Ovary (tissue), 9 donors: ENCODE measurements around the gene MLPH. TPM values are rescaled to one million over a fixed set of nuclear protein-coding genes. Genes with fewer than 3 reads are reported as not detected.

Source experiments
- DNase-seq, 5 donors: peaks; one replicate each; pipeline ENCODE4 v3.0.0-alpha.2; 2019 to 2020
- H3K27ac ChIP-seq, 2 donors: fragments of 200-600 bp; one replicate each; pipeline versions ENCODE4 v1.5.1 to v1.8.0; 2019 to 2022
- H3K27me3 ChIP-seq: fragments of 200-600 bp; one replicate; pipeline ENCODE4 v1.8.0; 2022
- H3K36me3 ChIP-seq: fragments of 200-600 bp; sonication (generic); one replicate; pipeline ENCODE4 v1.5.1; 2019
- H3K4me1 ChIP-seq: one replicate; pipeline ENCODE4 v1.8.1; 2013; ENCODE audit warnings: mild to moderate bottlenecking, moderate library complexity; ENCODE audit not compliant: insufficient read depth
- H3K4me3 ChIP-seq: fragments of 200-600 bp; sonication (generic); one replicate; pipeline ENCODE4 v1.5.1; 2017
- H3K9me3 ChIP-seq, 2 donors: fragments of 200-600 bp in 1 of 2; sonication (generic) in 1 of 2; one replicate each; pipeline versions ENCODE4 v1.5.1 to v1.8.1; 2013 to 2019; ENCODE audit warnings: mild to moderate bottlenecking in 1 of 2, moderate library complexity in 1 of 2
- EP300 ChIP-seq: sonication (generic); formaldehyde crosslinking; IDR thresholded peaks from one replicate; pipeline ENCODE4 v1.6.1; 2017; ENCODE audit warnings: antibody characterized with exemption
- POLR2A ChIP-seq: fragments of 450-650 bp; IDR thresholded peaks from one replicate; pipeline ENCODE4 v1.6.1; 2017; ENCODE audit warnings: antibody characterized with exemption, mild to moderate bottlenecking, moderate library complexity
- WGBS, 3 donors: extraction: QIAGEN DNeasy Blood & Tissue Kit in 1 of 3; methylation state at CpG; one replicate each; pipeline versions ENCODE4 v1.1.5 to v1.1.7; 2013 to 2017; 5-methylcytosine and 5-hydroxymethylcytosine counted together
- intact Hi-C, 4 donors: fragments of 100-400 bp; cut with DNase I; formaldehyde crosslinking; loops; one replicate each; pipeline versions ENCODE4 v1.11.0 to v1.15.1; 2022 to 2023
- polyA plus RNA-seq, 2 donors: library from polyadenylated mRNA; stranded (reverse); fragments of 200-250 nt in 1 of 2; fragments of 350-450 nt in 1 of 2; fragmentation: Illumina TruSeq in 1 of 2; extraction: RNeasy Lipid Tissue Mini Kit (QIAGEN cat#74804) in 1 of 2; gene quantifications; one replicate each; pipeline ENCODE4 v1.2.3, GENCODE V29; 2013 to 2014
- total RNA-seq, 7 donors: library from RNA; depleted of rRNA in 2 of 7; stranded (reverse); fragments of >200 nt in 2 of 7; fragmentation: NEBNext Ultra II Directional in 3 of 7; extraction: Animal tissue kit (Norgen Biotek cat#: 25700) in 3 of 7; gene quantifications; one replicate each; pipeline versions ENCODE4 v1.1.0 to v1.2.4, GENCODE V29; 2016 to 2023
- TF ChIP-seq, protein P1 (sequence below), 3 donors: fragments of 450-650 bp in 2 of 3; fragments of 200-600 bp in 1 of 3; IDR thresholded peaks; one replicate each; pipeline versions ENCODE4 v1.5.1 to v1.8.0; 2016 to 2022; ENCODE audit warnings: antibody characterized with exemption in 3 of 3, mild to moderate bottlenecking in 1 of 3
- donor health status: DM: no; HTN: no; CAD: no; lungs with moderate emphysema.
- donor health status: DM: no; HTN: no; CAD: no.
- donor health status: Bipolar disorder and iron deficiency.
- donor health status: DM: yes; HTN: yes; CAD: no.
- donor health status: DM: no; HTN: no; CAD: no.
- donor health status: DM: yes; HTN: yes; CAD: no.

Gene MLPH
- total and polyA plus RNA-seq, 9 donors, result 7.8 to 67.5 (median 23.3) TPM

DNA sequence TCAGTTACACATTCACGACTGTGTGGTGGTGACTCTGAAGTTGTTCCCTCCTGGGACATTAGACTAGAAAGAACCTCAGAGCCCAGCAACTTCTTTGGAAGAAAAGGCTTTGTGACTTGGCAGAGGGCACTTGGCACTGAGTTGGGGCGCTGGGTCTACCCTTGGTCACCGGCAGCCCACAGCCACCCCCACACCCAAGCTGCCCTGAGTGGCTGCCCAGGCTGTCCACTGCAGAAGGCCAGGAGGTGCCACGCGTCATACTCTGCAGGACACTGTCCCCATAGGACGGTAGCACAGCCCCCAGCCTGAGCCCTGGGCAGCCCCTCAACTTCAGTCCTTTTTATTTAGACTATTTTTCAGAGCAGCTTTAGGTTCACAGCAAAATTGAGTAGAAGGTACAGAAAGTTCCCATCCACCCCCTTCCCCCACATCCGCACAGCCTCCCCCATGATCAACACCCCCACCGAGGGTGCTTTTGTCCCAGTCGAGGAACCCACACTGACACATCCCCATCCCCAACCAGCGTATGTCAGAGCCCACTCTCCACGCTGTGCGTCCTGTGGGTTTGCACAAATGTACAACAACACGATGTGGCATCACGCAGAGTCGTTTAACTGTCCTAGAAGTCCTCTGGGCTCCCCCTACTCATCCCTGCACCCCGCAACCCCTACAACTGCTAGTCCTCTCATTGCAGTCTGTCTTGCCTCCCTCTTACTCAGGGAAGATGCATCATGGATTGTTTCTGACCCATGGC is 80.4 kb downstream of the MLPH start:
- intact Hi-C loops, result no loop called here
- WGBS, 3 donors, result 85 to 87% (median 86%) methylated on average over 16 of the region's 16 CpGs
- Histone ChIP-seq H3K9me3 (no peaks in the 10 kb centered on the region), H3K27ac (no peak overlapping the region), H3K4me1 (peaks cover 2% of the 10 kb centered on the region), H3K27me3 (no peaks in the 10 kb centered on the region), H3K4me3 (no peak overlapping the region), H3K36me3 (no peaks in the 10 kb centered on the region)
- peak in 3 of 5 donors; percentile 9 to 30 (median 13) for DNase-seq
- TF ChIP-seq, protein P1, sequence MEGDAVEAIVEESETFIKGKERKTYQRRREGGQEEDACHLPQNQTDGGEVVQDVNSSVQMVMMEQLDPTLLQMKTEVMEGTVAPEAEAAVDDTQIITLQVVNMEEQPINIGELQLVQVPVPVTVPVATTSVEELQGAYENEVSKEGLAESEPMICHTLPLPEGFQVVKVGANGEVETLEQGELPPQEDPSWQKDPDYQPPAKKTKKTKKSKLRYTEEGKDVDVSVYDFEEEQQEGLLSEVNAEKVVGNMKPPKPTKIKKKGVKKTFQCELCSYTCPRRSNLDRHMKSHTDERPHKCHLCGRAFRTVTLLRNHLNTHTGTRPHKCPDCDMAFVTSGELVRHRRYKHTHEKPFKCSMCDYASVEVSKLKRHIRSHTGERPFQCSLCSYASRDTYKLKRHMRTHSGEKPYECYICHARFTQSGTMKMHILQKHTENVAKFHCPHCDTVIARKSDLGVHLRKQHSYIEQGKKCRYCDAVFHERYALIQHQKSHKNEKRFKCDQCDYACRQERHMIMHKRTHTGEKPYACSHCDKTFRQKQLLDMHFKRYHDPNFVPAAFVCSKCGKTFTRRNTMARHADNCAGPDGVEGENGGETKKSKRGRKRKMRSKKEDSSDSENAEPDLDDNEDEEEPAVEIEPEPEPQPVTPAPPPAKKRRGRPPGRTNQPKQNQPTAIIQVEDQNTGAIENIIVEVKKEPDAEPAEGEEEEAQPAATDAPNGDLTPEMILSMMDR (IDR thresholded peaks at IDR 0.05), result no peak
- no peak for TF ChIP-seq EP300
- no peak for TF ChIP-seq POLR2A

DNA sequence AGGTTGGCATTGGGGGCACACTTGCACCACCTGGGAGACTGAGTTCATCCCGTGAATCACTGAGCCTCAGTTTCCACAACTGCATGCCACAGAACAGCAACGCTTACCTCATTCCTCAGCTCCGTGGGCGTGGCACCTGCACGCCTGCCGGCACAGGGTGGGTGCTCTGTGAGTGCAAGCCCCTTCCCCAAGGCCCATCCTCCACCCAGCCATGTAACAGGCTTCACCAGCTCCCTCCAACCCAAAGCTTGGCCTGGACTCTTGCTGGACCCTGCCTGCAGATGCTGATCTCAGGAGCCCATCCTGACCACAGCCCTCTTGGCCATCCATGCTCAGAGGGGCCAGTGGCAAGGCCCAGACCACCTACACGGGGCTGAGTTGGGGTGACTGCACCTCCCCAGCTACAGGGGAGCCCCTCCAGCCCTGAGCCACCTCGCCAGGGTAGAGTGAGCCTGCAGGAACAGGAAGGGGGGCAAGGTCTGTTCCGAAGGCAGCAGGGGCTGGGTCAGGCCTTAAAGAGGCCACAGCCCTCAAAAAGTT is 81.1 kb downstream of the MLPH start:
- DNase-seq, result peak in 3 of 5 donors; percentile 11 to 24 (median 12)
- Histone ChIP-seq H3K36me3 (no peaks in the 10 kb centered on the region), H3K9me3 (no peaks in the 10 kb centered on the region), H3K4me1 (peaks cover 2% of the 10 kb centered on the region), H3K27ac (no peak overlapping the region), H3K27me3 (no peaks in the 10 kb centered on the region), H3K4me3 (no peak overlapping the region)
- TF ChIP-seq, protein P1 (IDR thresholded peaks at IDR 0.05), result no peak
- TF ChIP-seq EP300, result no peak
- TF ChIP-seq POLR2A, result no peak
- WGBS, 3 donors, result 79 to 80% (median 80%) methylated on average over 9 of the region's 9 CpGs
- intact Hi-C loops, result no loop called here

DNA sequence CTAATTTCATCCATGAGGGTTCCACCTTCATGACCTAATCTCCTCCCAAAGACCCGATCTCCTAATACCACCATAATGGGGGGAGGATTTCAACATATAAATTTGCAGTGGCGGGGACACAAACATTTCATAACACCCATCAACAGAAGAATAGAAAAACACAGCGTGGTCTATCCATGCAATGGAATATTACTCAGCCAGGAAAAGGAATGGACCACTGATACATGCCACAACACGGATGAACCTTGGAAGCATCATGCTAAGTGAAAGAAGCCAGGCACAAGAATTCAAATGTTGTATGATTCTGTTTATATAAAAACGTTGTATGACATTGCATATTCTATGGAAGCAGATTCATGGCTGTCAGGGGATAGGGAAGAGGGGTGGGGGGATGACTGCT is 82.0 kb downstream of the MLPH start:
- Histone ChIP-seq H3K4me3 (no peak overlapping the region), H3K36me3 (no peaks in the 10 kb centered on the region), H3K9me3 (no peaks in the 10 kb centered on the region), H3K27ac (no peak overlapping the region), H3K27me3 (no peaks in the 10 kb centered on the region), H3K4me1 (peaks cover 2% of the 10 kb centered on the region)
- intact Hi-C loops, result no loop called here
- WGBS, 3 donors, result 92 to 96% (median 92%) methylated on average over 5 of the region's 5 CpGs
- DNase-seq, result no peak
- TF ChIP-seq, protein P1 (IDR thresholded peaks at IDR 0.05), result no peak
- no peak for TF ChIP-seq EP300
- no peak for TF ChIP-seq POLR2A

DNA sequence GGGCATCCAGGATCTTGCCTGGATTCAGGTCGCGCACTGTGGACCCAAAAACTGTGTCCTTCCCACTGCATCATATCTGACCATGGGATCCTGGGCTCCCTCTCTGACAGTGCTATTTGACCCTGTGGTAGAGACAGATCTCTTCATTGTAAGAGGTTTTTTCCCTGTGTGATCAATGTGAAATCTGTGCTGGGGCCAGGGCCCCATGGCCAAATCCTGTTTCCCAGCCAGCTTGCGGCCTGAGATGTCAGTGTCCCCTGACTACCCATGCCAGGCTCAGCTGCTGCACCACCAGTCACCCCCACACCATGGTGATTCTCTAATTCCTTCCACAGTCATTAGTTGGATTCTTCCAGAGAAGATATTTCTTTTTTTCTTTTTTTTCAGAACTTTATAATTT is 82.8 kb downstream of the MLPH start:
- intact Hi-C loops, result loop anchor here (5.0 to 10.0 kb wide), 6 partner anchors 53 to 475 kb away; partner anchors contain the start of gene COL6A3 (in 2 of the 4)
- 97 to 100% (median 97%) methylated on average over 3 of the region's 3 CpGs for WGBS, 3 donors
- no peak for TF ChIP-seq EP300
- TF ChIP-seq, protein P1 (IDR thresholded peaks at IDR 0.05), result no peak
- no peak for TF ChIP-seq POLR2A
- Histone ChIP-seq H3K27me3 (no peaks in the 10 kb centered on the region), H3K27ac (no peak overlapping the region), H3K36me3 (no peaks in the 10 kb centered on the region), H3K9me3 (no peaks in the 10 kb centered on the region), H3K4me1 (peaks cover 2% of the 10 kb centered on the region), H3K4me3 (no peak overlapping the region)
- DNase-seq, result no peak
